ENCODE results near the gene UBAP2.

GRCh38 chr9:34036625-34037024 is 12.1 kb downstream of the UBAP2 start:
- no peak for TF ChIP-seq CTCF (IDR thresholded peaks at IDR 0.05)
- no peak for TF ChIP-seq POLR2A (IDR thresholded peaks at IDR 0.05)
- no peak for TF ChIP-seq EP300 (IDR thresholded peaks at IDR 0.05)

Data from suprapubic skin (tissue), 3 donors.